RWPE1 (cell line): ENCODE data around the gene DPY30.

Source experiments
- CTCF ChIA-PET: fragments of 350-600 bp; sonication (Branson Sonifier 250); formaldehyde crosslinking; extraction: SDS; loops from one replicate; lab custom pipeline; 2021; lab: Yijun Ruan, JAX
- POLR2A ChIA-PET: fragments of 400-600 bp; formaldehyde crosslinking; extraction: SDS; loops from one replicate; lab custom pipeline; 2020; ENCODE audit warnings: antibody characterized with exemption; ENCODE audit not compliant: low non-redundant PET; lab: Yijun Ruan, JAX
- DNase-seq: peaks from one replicate; pipeline ENCODE4 v3.0.0; 2012; ENCODE audit warnings: low spot score
- H3K27ac ChIP-seq: fragments of 450-650 bp; 2 replicates; pipeline ENCODE4 v1.5.1; 2017
- CTCF ChIP-seq: fragments of 450-650 bp; conservative IDR thresholded peaks from 2 replicates; pipeline ENCODE4 v1.5.1; 2017; ENCODE audit warnings: low read depth, mild to moderate bottlenecking

The DPY30 gene

GRCh38 chr2:32009516-32010256, 29.9 kb downstream of the DPY30 start:
- peak overlapping the region; percentile 98 for H3K27ac ChIP-seq
- DNase-seq, result peak; percentile 28
- ChIA-PET CTCF (no interaction called here), POLR2A (interaction anchor here (0.6 kb wide), 1 partner anchor 40 kb away, joined by 4 read pairs; no protein-coding TSS in a partner anchor)
- no peak for TF ChIP-seq CTCF

- no peak for DNase-seq
- POLR2A ChIA-PET, result interaction anchor here (0.6 kb wide), 1 partner anchor 40 kb away, joined by 4 read pairs; no protein-coding TSS in a partner anchor
- H3K27ac ChIP-seq, result peak overlapping the region; percentile 98
- no peak for TF ChIP-seq CTCF
- CTCF ChIA-PET, result no interaction called here
Measured at GRCh38 chr2:32008805-32009515, 30.6 kb downstream of the DPY30 start.

GRCh38 chr2:32007121-32007391, 32.5 kb downstream of the DPY30 start:
- TF ChIP-seq CTCF, result no peak
- CTCF ChIA-PET, result no interaction called here
- no peak overlapping the region for H3K27ac ChIP-seq
- DNase-seq, result no peak
- POLR2A ChIA-PET, result no interaction called here

- POLR2A ChIA-PET, result no interaction called here
- H3K27ac ChIP-seq, result no peak overlapping the region
- CTCF ChIA-PET, result no interaction called here
- DNase-seq, result no peak
- TF ChIP-seq CTCF, result no peak
Measured at GRCh38 chr2:32005371-32005976, 34.1 kb downstream of the DPY30 start.

- ChIA-PET POLR2A (no interaction called here), CTCF (no interaction called here)
- TF ChIP-seq CTCF, result no peak
- peak overlapping the region; percentile 50; the same call in 1 of the 2 replicates for H3K27ac ChIP-seq
- no peak for DNase-seq
Measured at GRCh38 chr2:32003791-32004190, 35.8 kb downstream of the DPY30 start.

- DNase-seq, result no peak
- ChIA-PET CTCF (no interaction called here), POLR2A (no interaction called here)
- no peak for TF ChIP-seq CTCF
- no peak overlapping the region for H3K27ac ChIP-seq
Measured at GRCh38 chr2:32002406-32002805, 37.2 kb downstream of the DPY30 start.
